Breast epithelium (tissue), 3 donors: ENCODE results near the gene ALK.

Experiments used
- POLR2AphosphoS5 ChIP-seq, 3 donors: sonication (generic); formaldehyde crosslinking; IDR thresholded peaks; one replicate each; pipeline ENCODE4 v1.6.1; 2017; ENCODE audit warnings: antibody characterized with exemption in 3 of 3
- TF ChIP-seq, protein P1 (sequence below), 3 donors: fragments of 450-650 bp; IDR thresholded peaks; one replicate each; pipeline ENCODE4 v1.5.1; 2016 to 2017; ENCODE audit warnings: antibody characterized with exemption in 3 of 3, mild to moderate bottlenecking in 3 of 3, moderate library complexity in 3 of 3

DNA sequence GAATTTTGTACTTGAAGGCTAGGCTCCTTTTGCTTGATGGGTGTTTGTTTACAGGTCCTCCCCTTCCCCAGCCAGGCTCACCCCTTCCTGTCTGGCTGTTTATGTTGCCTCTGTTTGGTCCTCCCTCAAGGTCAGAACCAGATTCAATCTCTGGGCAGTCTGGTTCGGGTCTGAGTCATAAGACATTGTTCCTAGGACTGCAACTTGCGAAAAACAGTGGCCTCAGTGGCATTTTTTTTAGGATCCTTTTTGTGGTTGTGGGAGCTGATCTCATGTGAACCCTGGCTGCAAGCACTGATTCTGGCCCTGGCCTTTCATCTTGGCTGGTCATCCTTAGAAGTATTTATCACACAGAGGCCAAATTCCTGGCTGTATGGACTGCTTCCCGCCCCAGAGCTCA lies 435.8 kb downstream of the ALK start:
- TF ChIP-seq, protein P1, sequence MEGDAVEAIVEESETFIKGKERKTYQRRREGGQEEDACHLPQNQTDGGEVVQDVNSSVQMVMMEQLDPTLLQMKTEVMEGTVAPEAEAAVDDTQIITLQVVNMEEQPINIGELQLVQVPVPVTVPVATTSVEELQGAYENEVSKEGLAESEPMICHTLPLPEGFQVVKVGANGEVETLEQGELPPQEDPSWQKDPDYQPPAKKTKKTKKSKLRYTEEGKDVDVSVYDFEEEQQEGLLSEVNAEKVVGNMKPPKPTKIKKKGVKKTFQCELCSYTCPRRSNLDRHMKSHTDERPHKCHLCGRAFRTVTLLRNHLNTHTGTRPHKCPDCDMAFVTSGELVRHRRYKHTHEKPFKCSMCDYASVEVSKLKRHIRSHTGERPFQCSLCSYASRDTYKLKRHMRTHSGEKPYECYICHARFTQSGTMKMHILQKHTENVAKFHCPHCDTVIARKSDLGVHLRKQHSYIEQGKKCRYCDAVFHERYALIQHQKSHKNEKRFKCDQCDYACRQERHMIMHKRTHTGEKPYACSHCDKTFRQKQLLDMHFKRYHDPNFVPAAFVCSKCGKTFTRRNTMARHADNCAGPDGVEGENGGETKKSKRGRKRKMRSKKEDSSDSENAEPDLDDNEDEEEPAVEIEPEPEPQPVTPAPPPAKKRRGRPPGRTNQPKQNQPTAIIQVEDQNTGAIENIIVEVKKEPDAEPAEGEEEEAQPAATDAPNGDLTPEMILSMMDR (IDR thresholded peaks at IDR 0.05) = no peak
- no peak for TF ChIP-seq POLR2AphosphoS5 (IDR thresholded peaks at IDR 0.05)
